ENCODE results near the gene COPZ1. TPM values are rescaled to one million over a fixed set of nuclear protein-coding genes. Genes with fewer than 3 reads are reported as not detected.
A peak's percentile ranks its signal among the peaks of the same experiment; 100 is the strongest.

Gene COPZ1
- total and polyA plus RNA-seq, 4 donors: 98.8 to 163 (median 136) TPM

GRCh38 chr12:54286042-54287030 lies 38.6 kb upstream of the COPZ1 start:
- Histone ChIP-seq H3K4me3 (no peak overlapping the region), H3K9me3 (ENCODE audit: control insufficient read depth in 4 of 4, insufficient read depth in 3 of 4, low read length in 3 of 4) (no peaks in the 10 kb centered on the region), H3K27me3 (ENCODE audit: control insufficient read depth in 3 of 3, insufficient read depth in 3 of 3, low read length in 2 of 3) (no peaks in the 10 kb centered on the region), H3K9ac (ENCODE audit: insufficient read depth in 1 of 2, low read length in 2 of 2) (no peak overlapping the region), H3K27ac (ENCODE audit: low read depth in 1 of 2, low read length in 1 of 2) (peak overlapping the region in 1 of 2 donors; percentile 39), H3K4me1 (ENCODE audit: control insufficient read depth in 5 of 5, insufficient read depth in 5 of 5, low read length in 5 of 5) (peaks cover 6 to 37% (median 13%) of the 10 kb centered on the region in 5 donors), H3K36me3 (ENCODE audit: control insufficient read depth in 4 of 4, insufficient read depth in 4 of 4, low read length in 4 of 4) (peaks cover 28 to 52% (median 45%) of the 10 kb centered on the region in 4 donors)
- WGBS, 2 donors: 58 to 69% methylated on average over 12 of the region's 12 CpGs
- no peak for TF ChIP-seq CTCF (IDR thresholded peaks at IDR 0.05; ENCODE audit: control extremely low read depth, extremely low read depth)
- no peak for ATAC-seq (ENCODE audit: insufficient read depth, low FRiP score)
- DNase-seq: no peak

GRCh38 chr12:54287261-54288157 lies 37.4 kb upstream of the COPZ1 start:
- peaks cover 27 to 42% (median 38%) of the 10 kb centered on the region in 4 donors for H3K36me3 ChIP-seq (ENCODE audit: control insufficient read depth in 4 of 4, insufficient read depth in 4 of 4, low read length in 4 of 4)
- 68 to 70% methylated on average over 8 of the region's 8 CpGs for WGBS, 2 donors

More at GRCh38 chr12:54287261-54288157, 37.4 kb upstream of the COPZ1 start:
- H3K27ac ChIP-seq (ENCODE audit: low read depth in 1 of 2, low read length in 1 of 2): no peak overlapping the region
- H3K27me3 ChIP-seq (ENCODE audit: control insufficient read depth in 3 of 3, insufficient read depth in 3 of 3, low read length in 2 of 3): no peaks in the 10 kb centered on the region
- no peaks in the 10 kb centered on the region for H3K9me3 ChIP-seq (ENCODE audit: control insufficient read depth in 4 of 4, insufficient read depth in 3 of 4, low read length in 3 of 4)
- H3K9ac ChIP-seq (ENCODE audit: insufficient read depth in 1 of 2, low read length in 2 of 2): no peak overlapping the region
- no peak for TF ChIP-seq CTCF (IDR thresholded peaks at IDR 0.05; ENCODE audit: control extremely low read depth, extremely low read depth)
- no peak for ATAC-seq (ENCODE audit: insufficient read depth, low FRiP score)
- DNase-seq: no peak
- H3K4me3 ChIP-seq: no peak overlapping the region
- H3K4me1 ChIP-seq (ENCODE audit: control insufficient read depth in 5 of 5, insufficient read depth in 5 of 5, low read length in 5 of 5): peaks cover 7 to 25% (median 9%) of the 10 kb centered on the region in 5 donors
